ENCODE results near the gene VIPR2. TPM values are rescaled to one million over a fixed set of nuclear protein-coding genes. Genes with fewer than 3 reads are reported as not detected.

Gene VIPR2
- total and polyA plus RNA-seq, 2 experiments from 2014 or later, result 1.3 to 2.7 TPM

- TF ChIP-seq, protein P1, sequence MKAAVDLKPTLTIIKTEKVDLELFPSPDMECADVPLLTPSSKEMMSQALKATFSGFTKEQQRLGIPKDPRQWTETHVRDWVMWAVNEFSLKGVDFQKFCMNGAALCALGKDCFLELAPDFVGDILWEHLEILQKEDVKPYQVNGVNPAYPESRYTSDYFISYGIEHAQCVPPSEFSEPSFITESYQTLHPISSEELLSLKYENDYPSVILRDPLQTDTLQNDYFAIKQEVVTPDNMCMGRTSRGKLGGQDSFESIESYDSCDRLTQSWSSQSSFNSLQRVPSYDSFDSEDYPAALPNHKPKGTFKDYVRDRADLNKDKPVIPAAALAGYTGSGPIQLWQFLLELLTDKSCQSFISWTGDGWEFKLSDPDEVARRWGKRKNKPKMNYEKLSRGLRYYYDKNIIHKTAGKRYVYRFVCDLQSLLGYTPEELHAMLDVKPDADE (IDR thresholded peaks at IDR 0.05), result no peak
- no peak for TF ChIP-seq NANOG (IDR thresholded peaks at IDR 0.05; ENCODE audit: borderline replicate concordance)
- TF ChIP-seq POLR2AphosphoS5 (IDR thresholded peaks at IDR 0.05; ENCODE audit: low read depth), result no peak
- no peak for TF ChIP-seq JUNB (IDR thresholded peaks at IDR 0.05; ENCODE audit: unreplicated experiment)
- no peak for TF ChIP-seq STAT1 (IDR thresholded peaks at IDR 0.05; ENCODE audit: unreplicated experiment)
- no peak for TF ChIP-seq CREB1 (CRISPR knock-in tag; IDR thresholded peaks at IDR 0.05; ENCODE audit: low read depth)
- TF ChIP-seq EZH2 (IDR thresholded peaks at IDR 0.05; ENCODE audit: low read depth, unreplicated experiment), result no peak
- no peak for TF ChIP-seq ZNF462 (CRISPR knock-in tag; IDR thresholded peaks at IDR 0.05)
- TF ChIP-seq ZNF331 (CRISPR knock-in tag; IDR thresholded peaks at IDR 0.05; ENCODE audit: low read depth), result no peak
- TF ChIP-seq CTCF (conservative IDR thresholded peaks at IDR 0.05; ENCODE audit: low read depth in 2 of 2), result no peak
- TF ChIP-seq, protein P2, sequence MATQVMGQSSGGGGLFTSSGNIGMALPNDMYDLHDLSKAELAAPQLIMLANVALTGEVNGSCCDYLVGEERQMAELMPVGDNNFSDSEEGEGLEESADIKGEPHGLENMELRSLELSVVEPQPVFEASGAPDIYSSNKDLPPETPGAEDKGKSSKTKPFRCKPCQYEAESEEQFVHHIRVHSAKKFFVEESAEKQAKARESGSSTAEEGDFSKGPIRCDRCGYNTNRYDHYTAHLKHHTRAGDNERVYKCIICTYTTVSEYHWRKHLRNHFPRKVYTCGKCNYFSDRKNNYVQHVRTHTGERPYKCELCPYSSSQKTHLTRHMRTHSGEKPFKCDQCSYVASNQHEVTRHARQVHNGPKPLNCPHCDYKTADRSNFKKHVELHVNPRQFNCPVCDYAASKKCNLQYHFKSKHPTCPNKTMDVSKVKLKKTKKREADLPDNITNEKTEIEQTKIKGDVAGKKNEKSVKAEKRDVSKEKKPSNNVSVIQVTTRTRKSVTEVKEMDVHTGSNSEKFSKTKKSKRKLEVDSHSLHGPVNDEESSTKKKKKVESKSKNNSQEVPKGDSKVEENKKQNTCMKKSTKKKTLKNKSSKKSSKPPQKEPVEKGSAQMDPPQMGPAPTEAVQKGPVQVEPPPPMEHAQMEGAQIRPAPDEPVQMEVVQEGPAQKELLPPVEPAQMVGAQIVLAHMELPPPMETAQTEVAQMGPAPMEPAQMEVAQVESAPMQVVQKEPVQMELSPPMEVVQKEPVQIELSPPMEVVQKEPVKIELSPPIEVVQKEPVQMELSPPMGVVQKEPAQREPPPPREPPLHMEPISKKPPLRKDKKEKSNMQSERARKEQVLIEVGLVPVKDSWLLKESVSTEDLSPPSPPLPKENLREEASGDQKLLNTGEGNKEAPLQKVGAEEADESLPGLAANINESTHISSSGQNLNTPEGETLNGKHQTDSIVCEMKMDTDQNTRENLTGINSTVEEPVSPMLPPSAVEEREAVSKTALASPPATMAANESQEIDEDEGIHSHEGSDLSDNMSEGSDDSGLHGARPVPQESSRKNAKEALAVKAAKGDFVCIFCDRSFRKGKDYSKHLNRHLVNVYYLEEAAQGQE (IDR thresholded peaks at IDR 0.05; ENCODE audit: unreplicated experiment), result no peak
- no peak for TF ChIP-seq EZH2phosphoT487 (IDR thresholded peaks at IDR 0.05; ENCODE audit: unreplicated experiment)
- TF ChIP-seq ZNF114 (CRISPR knock-in tag; IDR thresholded peaks at IDR 0.05), result no peak
- Histone ChIP-seq H3K9me2 (ENCODE audit: insufficient read depth) (no peaks in the 10 kb centered on the region), H3K4me1 (ENCODE audit: insufficient read depth) (peaks cover 24% of the 10 kb centered on the region), H3K27me3 (ENCODE audit: insufficient read depth) (no peaks in the 10 kb centered on the region), H3K36me3 (ENCODE audit: insufficient read depth) (no peaks in the 10 kb centered on the region; the same call in 1 of the 2 replicates), H3K27ac (ENCODE audit: low read depth) (no peak overlapping the region), H4K20me1 (replicated peaks; ENCODE audit: insufficient read depth) (no peaks in the 10 kb centered on the region), H3K4me3 (no peak overlapping the region), H3K4me2 (no peak overlapping the region), H3K79me2 (replicated peaks; ENCODE audit: insufficient read depth) (no peaks in the 10 kb centered on the region), H3F3A (replicated peaks; ENCODE audit: low read depth) (0 out of 2 replicates have a peak, but pooled peaks cover 3% of the 10 kb centered on the region), H2AFZ (no peak overlapping the region)
- peaks cover 1% of the 10 kb centered on the region for H3K27me3 Mint-ChIP-seq (ENCODE audit: insufficient read depth, low read depth, poor library complexity)
- H3K36me3 Mint-ChIP-seq (ENCODE audit: low read depth), result peaks cover 26% of the 10 kb centered on the region
- H3K4me1 Mint-ChIP-seq, result peaks cover 16% of the 10 kb centered on the region
- ATAC-seq (no peak), DNase-seq (ENCODE audit: low spot score) (no peak)
- H3K27ac Mint-ChIP-seq, result no peak overlapping the region
- peaks cover 59% of the 10 kb centered on the region for H3K9me3 Mint-ChIP-seq
- no peak overlapping the region for H3K4me3 Mint-ChIP-seq
Measured at GRCh38 chr7:159136442-159136841, 8.2 kb downstream of the VIPR2 start.

Data from GM23338 (cell line).